H1 (cell line): Measurements from ENCODE around the gene GALNT17. TPM values are rescaled to one million over a fixed set of nuclear protein-coding genes. Genes with fewer than 3 reads are reported as not detected.

ENCODE experiments used
- BRCA1 ChIP-seq: IDR thresholded peaks from 2 replicates; pipeline ENCODE4 v1.6.1; 2012; ENCODE audit warnings: low read depth, low read length, improper control_type of control experiment
- CHD7 ChIP-seq: fragments of 300-600 bp; sonication (generic); IDR thresholded peaks from 2 replicates; pipeline ENCODE4 v1.7.1; 2012; ENCODE audit warnings: low read length, moderate library complexity, mild to moderate bottlenecking, inconsistent platforms; ENCODE audit not compliant: insufficient replicate concordance
- E2F6 ChIP-seq: IDR thresholded peaks from 2 replicates; pipeline ENCODE4 v1.6.1; 2012; ENCODE audit warnings: inconsistent platforms
- EP300 ChIP-seq, 2 experiments: IDR thresholded peaks; 1 replicate in 1 of 2; 2 replicates in 1 of 2; pipeline ENCODE4 v1.6.1; 2011 to 2012; ENCODE audit warnings: low read depth in 2 of 2, low read length in 2 of 2, mild to moderate bottlenecking in 2 of 2, borderline replicate concordance in 1 of 2, inconsistent platforms in 1 of 2, moderate library complexity in 1 of 2
- KDM4A ChIP-seq: IDR thresholded peaks from one replicate; pipeline ENCODE4 v1.7.1; 2012; ENCODE audit warnings: low read depth, mild to moderate bottlenecking, moderate library complexity, low read length, inconsistent platforms; ENCODE audit not compliant: severe bottlenecking
- MAFK ChIP-seq: IDR thresholded peaks from 2 replicates; pipeline ENCODE4 v1.6.1; 2012; ENCODE audit warnings: low read depth, mild to moderate bottlenecking, improper control_type of control experiment, low read length
- SP4 ChIP-seq: IDR thresholded peaks from 2 replicates; pipeline ENCODE4 v1.6.1; 2012; ENCODE audit warnings: low read length, inconsistent platforms
- SRF ChIP-seq: IDR thresholded peaks from 2 replicates; pipeline ENCODE4 v1.6.1; 2011; ENCODE audit warnings: mild to moderate bottlenecking, low read depth, low read length, moderate library complexity
- TAF1 ChIP-seq: IDR thresholded peaks from 2 replicates; pipeline ENCODE4 v1.6.1; 2011; ENCODE audit warnings: mild to moderate bottlenecking, low read depth, low read length
- polyA plus RNA-seq, 7 experiments: library from polyadenylated mRNA; depleted of rRNA in 3 of 7; stranded (reverse) in 5 of 7; unstranded in 2 of 7; fragments of >200 nt in 5 of 7; fragments of 200-250 nt in 2 of 7; gene quantifications; 1 replicate in 5 of 7; 2 replicates in 1 of 7; 4 replicates in 1 of 7; pipeline versions ENCODE4 v1.2.1 to v1.2.3, GENCODE V29; 2011 to 2013; ENCODE audit warnings: missing spikeins in 2 of 7, mixed read lengths in 2 of 7
- total RNA-seq: library from RNA; stranded (reverse); fragmentation: NEBNext Ultra II Directional; extraction: Animal tissue kit (Norgen Biotek cat#: 25700); gene quantifications from 2 replicates; pipeline ENCODE4 v1.2.1, GENCODE V29; 2021

Gene GALNT17
- total and polyA plus RNA-seq, 2 of the 8 experiments (the other 6 are each of a cell fraction or from before 2014, with no cell fraction given): 37.7 to 47.0 TPM

- TF ChIP-seq CHD7 (no peak), MAFK (no peak), SP4 (no peak), TAF1 (no peak), SRF (no peak), EP300 (IDR thresholded peaks at IDR 0.05; ENCODE audit: borderline replicate concordance in 1 of 2, low read depth in 2 of 2, low read length in 2 of 2) (no peak), E2F6 (no peak), KDM4A (no peak), BRCA1 (no peak)
Observed at GRCh38 chr7:71527213-71527612, 395.3 kb downstream of the GALNT17 start (continued).
